ENCODE data around the gene CCDC6. TPM values are rescaled to one million over a fixed set of nuclear protein-coding genes. Genes with fewer than 3 reads are reported as not detected.

The CCDC6 gene
- total RNA-seq, 4 donors from 2014 or later = 65.5 to 104 (median 76.2) TPM

- no peak for DNase-seq (ENCODE audit: low spot score in 2 of 2)
- intact Hi-C loops (cut with DNase I; ENCODE audit: low total_unique reads) = no loop called here
- no peak overlapping the region for H3K4me3 ChIP-seq (ENCODE audit: low read depth, poor library complexity, severe bottlenecking)
- no peak for TF ChIP-seq POLR2A (IDR thresholded peaks at IDR 0.05)
- no peak for TF ChIP-seq CTCF (IDR thresholded peaks at IDR 0.05)
- WGBS, 2 donors = 57 to 63% methylated on average over 6 of the region's 6 CpGs
These were observed 8.1 kb downstream of the CCDC6 start for GRCh38 chr10:59898125-59898835.

- no peak overlapping the region for H3K4me3 ChIP-seq (ENCODE audit: low read depth, poor library complexity, severe bottlenecking)
- intact Hi-C loops (cut with DNase I; ENCODE audit: low total_unique reads) = no loop called here
- 8 to 58% methylated on average over 1 of the region's 1 CpG for WGBS, 2 donors
- no peak for DNase-seq (ENCODE audit: low spot score in 2 of 2)
- TF ChIP-seq POLR2A (IDR thresholded peaks at IDR 0.05) (no peak), CTCF (IDR thresholded peaks at IDR 0.05) (no peak)
These were observed 10.2 kb downstream of the CCDC6 start for GRCh38 chr10:59896191-59896590.

GRCh38 chr10:59895629-59896116 lies 10.7 kb downstream of the CCDC6 start:
- no peak for TF ChIP-seq POLR2A (IDR thresholded peaks at IDR 0.05)
- no peak for TF ChIP-seq CTCF (IDR thresholded peaks at IDR 0.05)
- H3K4me3 ChIP-seq (ENCODE audit: low read depth, poor library complexity, severe bottlenecking) = no peak overlapping the region
- intact Hi-C loops (cut with DNase I; ENCODE audit: low total_unique reads) = no loop called here
- DNase-seq (ENCODE audit: low spot score in 2 of 2) = no peak
- WGBS, 2 donors = 32 to 40% methylated on average over 10 of the region's 10 CpGs

GRCh38 chr10:59894114-59894513 lies 12.2 kb downstream of the CCDC6 start:
- 27 to 37% methylated on average over 4 of the region's 4 CpGs for WGBS, 2 donors

GRCh38 chr10:59892697-59893096 lies 13.7 kb downstream of the CCDC6 start:
- intact Hi-C loops (cut with DNase I; ENCODE audit: low total_unique reads) = no loop called here
- DNase-seq (ENCODE audit: low spot score in 2 of 2) = no peak
- 63 to 67% methylated on average over 3 of the region's 3 CpGs for WGBS, 2 donors

More at GRCh38 chr10:59894114-59894513, 12.2 kb downstream of the CCDC6 start:
- H3K4me3 ChIP-seq (ENCODE audit: low read depth, poor library complexity, severe bottlenecking) = no peak overlapping the region
- intact Hi-C loops (cut with DNase I; ENCODE audit: low total_unique reads) = no loop called here
- no peak for DNase-seq (ENCODE audit: low spot score in 2 of 2)
- TF ChIP-seq POLR2A (IDR thresholded peaks at IDR 0.05) (no peak), CTCF (IDR thresholded peaks at IDR 0.05) (no peak)

More at GRCh38 chr10:59892697-59893096, 13.7 kb downstream of the CCDC6 start:
- no peak overlapping the region for H3K4me3 ChIP-seq (ENCODE audit: low read depth, poor library complexity, severe bottlenecking)
- no peak for TF ChIP-seq CTCF (IDR thresholded peaks at IDR 0.05)
- TF ChIP-seq POLR2A (IDR thresholded peaks at IDR 0.05) = no peak

All from lower leg skin (tissue), 4 donors.